K562 (cell line): ENCODE data around the gene WDR88.

ENCODE experiments used
- ARID2 ChIP-seq: fragments of 450-650 bp; IDR thresholded peaks from 2 replicates; pipeline ENCODE4 v1.6.1; 2017; ENCODE audit warnings: antibody characterized with exemption, mild to moderate bottlenecking
- EZH2 ChIP-seq: IDR thresholded peaks from 2 replicates; pipeline ENCODE4 v1.6.1; 2012; ENCODE audit warnings: low read depth, mild to moderate bottlenecking, inconsistent platforms, low read length, borderline replicate concordance
- MCM2 ChIP-seq: fragments of 450-650 bp; IDR thresholded peaks from 2 replicates; pipeline ENCODE4 v1.6.1; 2017; ENCODE audit warnings: low read depth, mild to moderate bottlenecking
- MEIS2 ChIP-seq: fragments of 450-650 bp; IDR thresholded peaks from 2 replicates; pipeline ENCODE4 v1.6.1; 2014; ENCODE audit warnings: mild to moderate bottlenecking; ENCODE audit not compliant: partially characterized antibody
- NCOA6 ChIP-seq: fragments of 450-650 bp; IDR thresholded peaks from 2 replicates; pipeline ENCODE4 v1.6.1; 2017; ENCODE audit warnings: mild to moderate bottlenecking
- ZFPM2 ChIP-seq: fragments of 250-450 bp; sonication (Bioruptor Pico); IDR thresholded peaks from 2 replicates; pipeline ENCODE4 v1.5.1; 2022; ENCODE audit warnings: mild to moderate bottlenecking
- TF ChIP-seq, protein P1 (sequence below): fragments of 200-600 bp; sonication (generic); IDR thresholded peaks from one replicate; pipeline ENCODE4 v1.6.1; 2012; ENCODE audit warnings: mild to moderate bottlenecking, low read depth, low read length, inconsistent platforms
- TF ChIP-seq, protein P2 (sequence below): sonication (generic); formaldehyde crosslinking; IDR thresholded peaks from 2 replicates; pipeline ENCODE4 v1.8.1; 2022; ENCODE audit warnings: missing genetic modification reagents

DNA sequence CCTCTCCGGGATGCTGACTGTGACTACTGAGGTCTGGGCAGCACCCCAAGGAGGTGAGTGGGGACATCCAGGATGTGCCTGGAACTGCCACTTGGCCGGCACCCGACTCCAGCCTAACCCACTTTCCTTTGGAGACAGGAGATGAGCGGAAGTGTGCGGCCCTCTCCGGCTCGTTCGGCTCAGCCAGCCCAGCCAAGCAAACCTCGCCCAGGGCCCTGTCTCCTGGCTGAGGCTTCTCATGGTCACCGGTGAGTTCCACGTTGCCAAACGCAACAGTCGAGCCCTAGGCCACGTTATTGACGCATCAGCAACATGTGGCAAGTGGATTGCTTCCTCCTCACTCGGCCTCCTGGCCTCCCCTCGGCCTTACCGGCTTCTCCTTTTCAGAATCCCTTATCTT is 88.2 kb downstream of the WDR88 start:
- no peak for TF ChIP-seq MCM2
- no peak for TF ChIP-seq EZH2
- TF ChIP-seq MEIS2: no peak
- TF ChIP-seq, protein P1, sequence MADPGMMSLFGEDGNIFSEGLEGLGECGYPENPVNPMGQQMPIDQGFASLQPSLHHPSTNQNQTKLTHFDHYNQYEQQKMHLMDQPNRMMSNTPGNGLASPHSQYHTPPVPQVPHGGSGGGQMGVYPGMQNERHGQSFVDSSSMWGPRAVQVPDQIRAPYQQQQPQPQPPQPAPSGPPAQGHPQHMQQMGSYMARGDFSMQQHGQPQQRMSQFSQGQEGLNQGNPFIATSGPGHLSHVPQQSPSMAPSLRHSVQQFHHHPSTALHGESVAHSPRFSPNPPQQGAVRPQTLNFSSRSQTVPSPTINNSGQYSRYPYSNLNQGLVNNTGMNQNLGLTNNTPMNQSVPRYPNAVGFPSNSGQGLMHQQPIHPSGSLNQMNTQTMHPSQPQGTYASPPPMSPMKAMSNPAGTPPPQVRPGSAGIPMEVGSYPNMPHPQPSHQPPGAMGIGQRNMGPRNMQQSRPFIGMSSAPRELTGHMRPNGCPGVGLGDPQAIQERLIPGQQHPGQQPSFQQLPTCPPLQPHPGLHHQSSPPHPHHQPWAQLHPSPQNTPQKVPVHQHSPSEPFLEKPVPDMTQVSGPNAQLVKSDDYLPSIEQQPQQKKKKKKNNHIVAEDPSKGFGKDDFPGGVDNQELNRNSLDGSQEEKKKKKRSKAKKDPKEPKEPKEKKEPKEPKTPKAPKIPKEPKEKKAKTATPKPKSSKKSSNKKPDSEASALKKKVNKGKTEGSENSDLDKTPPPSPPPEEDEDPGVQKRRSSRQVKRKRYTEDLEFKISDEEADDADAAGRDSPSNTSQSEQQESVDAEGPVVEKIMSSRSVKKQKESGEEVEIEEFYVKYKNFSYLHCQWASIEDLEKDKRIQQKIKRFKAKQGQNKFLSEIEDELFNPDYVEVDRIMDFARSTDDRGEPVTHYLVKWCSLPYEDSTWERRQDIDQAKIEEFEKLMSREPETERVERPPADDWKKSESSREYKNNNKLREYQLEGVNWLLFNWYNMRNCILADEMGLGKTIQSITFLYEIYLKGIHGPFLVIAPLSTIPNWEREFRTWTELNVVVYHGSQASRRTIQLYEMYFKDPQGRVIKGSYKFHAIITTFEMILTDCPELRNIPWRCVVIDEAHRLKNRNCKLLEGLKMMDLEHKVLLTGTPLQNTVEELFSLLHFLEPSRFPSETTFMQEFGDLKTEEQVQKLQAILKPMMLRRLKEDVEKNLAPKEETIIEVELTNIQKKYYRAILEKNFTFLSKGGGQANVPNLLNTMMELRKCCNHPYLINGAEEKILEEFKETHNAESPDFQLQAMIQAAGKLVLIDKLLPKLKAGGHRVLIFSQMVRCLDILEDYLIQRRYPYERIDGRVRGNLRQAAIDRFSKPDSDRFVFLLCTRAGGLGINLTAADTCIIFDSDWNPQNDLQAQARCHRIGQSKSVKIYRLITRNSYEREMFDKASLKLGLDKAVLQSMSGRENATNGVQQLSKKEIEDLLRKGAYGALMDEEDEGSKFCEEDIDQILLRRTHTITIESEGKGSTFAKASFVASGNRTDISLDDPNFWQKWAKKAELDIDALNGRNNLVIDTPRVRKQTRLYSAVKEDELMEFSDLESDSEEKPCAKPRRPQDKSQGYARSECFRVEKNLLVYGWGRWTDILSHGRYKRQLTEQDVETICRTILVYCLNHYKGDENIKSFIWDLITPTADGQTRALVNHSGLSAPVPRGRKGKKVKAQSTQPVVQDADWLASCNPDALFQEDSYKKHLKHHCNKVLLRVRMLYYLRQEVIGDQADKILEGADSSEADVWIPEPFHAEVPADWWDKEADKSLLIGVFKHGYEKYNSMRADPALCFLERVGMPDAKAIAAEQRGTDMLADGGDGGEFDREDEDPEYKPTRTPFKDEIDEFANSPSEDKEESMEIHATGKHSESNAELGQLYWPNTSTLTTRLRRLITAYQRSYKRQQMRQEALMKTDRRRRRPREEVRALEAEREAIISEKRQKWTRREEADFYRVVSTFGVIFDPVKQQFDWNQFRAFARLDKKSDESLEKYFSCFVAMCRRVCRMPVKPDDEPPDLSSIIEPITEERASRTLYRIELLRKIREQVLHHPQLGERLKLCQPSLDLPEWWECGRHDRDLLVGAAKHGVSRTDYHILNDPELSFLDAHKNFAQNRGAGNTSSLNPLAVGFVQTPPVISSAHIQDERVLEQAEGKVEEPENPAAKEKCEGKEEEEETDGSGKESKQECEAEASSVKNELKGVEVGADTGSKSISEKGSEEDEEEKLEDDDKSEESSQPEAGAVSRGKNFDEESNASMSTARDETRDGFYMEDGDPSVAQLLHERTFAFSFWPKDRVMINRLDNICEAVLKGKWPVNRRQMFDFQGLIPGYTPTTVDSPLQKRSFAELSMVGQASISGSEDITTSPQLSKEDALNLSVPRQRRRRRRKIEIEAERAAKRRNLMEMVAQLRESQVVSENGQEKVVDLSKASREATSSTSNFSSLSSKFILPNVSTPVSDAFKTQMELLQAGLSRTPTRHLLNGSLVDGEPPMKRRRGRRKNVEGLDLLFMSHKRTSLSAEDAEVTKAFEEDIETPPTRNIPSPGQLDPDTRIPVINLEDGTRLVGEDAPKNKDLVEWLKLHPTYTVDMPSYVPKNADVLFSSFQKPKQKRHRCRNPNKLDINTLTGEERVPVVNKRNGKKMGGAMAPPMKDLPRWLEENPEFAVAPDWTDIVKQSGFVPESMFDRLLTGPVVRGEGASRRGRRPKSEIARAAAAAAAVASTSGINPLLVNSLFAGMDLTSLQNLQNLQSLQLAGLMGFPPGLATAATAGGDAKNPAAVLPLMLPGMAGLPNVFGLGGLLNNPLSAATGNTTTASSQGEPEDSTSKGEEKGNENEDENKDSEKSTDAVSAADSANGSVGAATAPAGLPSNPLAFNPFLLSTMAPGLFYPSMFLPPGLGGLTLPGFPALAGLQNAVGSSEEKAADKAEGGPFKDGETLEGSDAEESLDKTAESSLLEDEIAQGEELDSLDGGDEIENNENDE: no peak
- TF ChIP-seq ARID2: no peak
- TF ChIP-seq, protein P2, sequence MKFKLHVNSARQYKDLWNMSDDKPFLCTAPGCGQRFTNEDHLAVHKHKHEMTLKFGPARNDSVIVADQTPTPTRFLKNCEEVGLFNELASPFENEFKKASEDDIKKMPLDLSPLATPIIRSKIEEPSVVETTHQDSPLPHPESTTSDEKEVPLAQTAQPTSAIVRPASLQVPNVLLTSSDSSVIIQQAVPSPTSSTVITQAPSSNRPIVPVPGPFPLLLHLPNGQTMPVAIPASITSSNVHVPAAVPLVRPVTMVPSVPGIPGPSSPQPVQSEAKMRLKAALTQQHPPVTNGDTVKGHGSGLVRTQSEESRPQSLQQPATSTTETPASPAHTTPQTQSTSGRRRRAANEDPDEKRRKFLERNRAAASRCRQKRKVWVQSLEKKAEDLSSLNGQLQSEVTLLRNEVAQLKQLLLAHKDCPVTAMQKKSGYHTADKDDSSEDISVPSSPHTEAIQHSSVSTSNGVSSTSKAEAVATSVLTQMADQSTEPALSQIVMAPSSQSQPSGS (CRISPR knock-in tag): no peak
- no peak for TF ChIP-seq ZFPM2 (CRISPR knock-in tag)
- TF ChIP-seq NCOA6: no peak
